Measurements from ENCODE around the gene FOXRED2. TPM values are rescaled to one million over a fixed set of nuclear protein-coding genes. Genes with fewer than 3 reads are reported as not detected.
A peak's percentile ranks its signal among the peaks of the same experiment; 100 is the strongest.

FOXRED2 gene
- total and polyA plus RNA-seq, 2 of the 4 experiments (the other 2 are of a cell fraction): 1.6 to 4.0 TPM

GRCh38 chr22:36457688-36458450, 49.0 kb downstream of the FOXRED2 start:
- CTCF ChIA-PET: interaction anchor here (0.6 to 1.0 kb wide), 2 partner anchors 19 to 134 kb away, joined by 3 read pairs; no protein-coding TSS in a partner anchor
- H3K9me1 ChIP-seq (ENCODE audit: insufficient read depth, low read length): peaks cover 13% of the 10 kb centered on the region
- in situ Hi-C loops (cut with MboI; ENCODE audit: low sequenced_read_pairs) (no loop called here), intact Hi-C loops (cut with micrococcal nuclease) (no loop called here), dilution Hi-C loops (cut with HindIII; ENCODE audit: low sequenced_read_pairs, unreplicated experiment) (no loop called here)
- H3K9me3 ChIP-seq (ENCODE audit: control insufficient read depth, insufficient read depth, low read length): no peaks in the 10 kb centered on the region
- peak overlapping the region; percentile 91 for H2BK20ac ChIP-seq (ENCODE audit: low read depth, low read length)
- H3K4ac ChIP-seq (ENCODE audit: low read depth, low read length): peak overlapping the region; percentile 95
- peak overlapping the region; percentile 27; the same call in 1 of the 2 replicates for H3K18ac ChIP-seq (ENCODE audit: low read depth, low read length)
- H4K91ac ChIP-seq (ENCODE audit: insufficient read depth, low read depth, low read length): peak overlapping the region; percentile 96
- no peaks in the 10 kb centered on the region for H4K20me1 ChIP-seq (ENCODE audit: insufficient read depth, low read length)
- WGBS, 2 experiments (ENCODE audit: extremely low coverage in 2 of 2, insufficient read length in 1 of 2): 64% methylated on average over 3 of the region's 14 CpGs; no CpG with 5 or more reads in 1 of the 2 experiments
- peaks cover 0 to 33% of the 10 kb centered on the region in 2 experiments; a peak in 2 of 4 replicates for H3K79me1 ChIP-seq (ENCODE audit: low read depth in 1 of 2, low read length in 2 of 2)
- H3K56ac ChIP-seq (ENCODE audit: extremely low read depth, insufficient read depth, low read length): 0 out of 2 replicates have a peak overlapping the region, but pooled peaks have one; percentile 10
- peak overlapping the region; percentile 69 for H2BK5ac ChIP-seq (ENCODE audit: low read depth, low read length, poor library complexity, severe bottlenecking)
- H3K23ac ChIP-seq (ENCODE audit: low read depth, low read length): peak overlapping the region; percentile 80
- H3K9ac ChIP-seq (ENCODE audit: low read depth, low read length): no peak overlapping the region
- ATAC-seq (ENCODE audit: low read depth): 0 out of 2 replicates have a peak, but pooled peaks have one; percentile 6
- no peaks in the 10 kb centered on the region for H3K36me3 ChIP-seq (ENCODE audit: control insufficient read depth, insufficient read depth, low read length)
- H3K27me3 ChIP-seq (ENCODE audit: control insufficient read depth, insufficient read depth, low read length): no peaks in the 10 kb centered on the region
- DNase-seq: no peak
- H2AFZ ChIP-seq (replicated peaks; ENCODE audit: low read length, poor library complexity): peak overlapping the region; percentile 74
- POLR2A ChIA-PET (ENCODE audit: unreplicated experiment): interaction anchor here (0.6 kb wide), 1 partner anchor 66 kb away, joined by 5 read pairs; no protein-coding TSS in a partner anchor
- H2BK120ac ChIP-seq (ENCODE audit: low read depth, low read length): peak overlapping the region; percentile 75
- H3K27ac ChIP-seq (ENCODE audit: insufficient read depth, low read length): peak overlapping the region; percentile 9
- peak overlapping the region; percentile 86 for H2AK9ac ChIP-seq (replicated peaks; ENCODE audit: low read depth, low read length, poor library complexity)
- H3K14ac ChIP-seq (replicated peaks; ENCODE audit: low read depth, low read length): peak overlapping the region; percentile 91
- H2AK5ac ChIP-seq (ENCODE audit: low read depth, low read length): peak overlapping the region; percentile 95
- no peak overlapping the region for H3K4me3 ChIP-seq (ENCODE audit: insufficient read depth, low read depth, low read length)
- peak overlapping the region; percentile 80 for H4K5ac ChIP-seq (ENCODE audit: low read depth, low read length)
- TF ChIP-seq, protein P1, sequence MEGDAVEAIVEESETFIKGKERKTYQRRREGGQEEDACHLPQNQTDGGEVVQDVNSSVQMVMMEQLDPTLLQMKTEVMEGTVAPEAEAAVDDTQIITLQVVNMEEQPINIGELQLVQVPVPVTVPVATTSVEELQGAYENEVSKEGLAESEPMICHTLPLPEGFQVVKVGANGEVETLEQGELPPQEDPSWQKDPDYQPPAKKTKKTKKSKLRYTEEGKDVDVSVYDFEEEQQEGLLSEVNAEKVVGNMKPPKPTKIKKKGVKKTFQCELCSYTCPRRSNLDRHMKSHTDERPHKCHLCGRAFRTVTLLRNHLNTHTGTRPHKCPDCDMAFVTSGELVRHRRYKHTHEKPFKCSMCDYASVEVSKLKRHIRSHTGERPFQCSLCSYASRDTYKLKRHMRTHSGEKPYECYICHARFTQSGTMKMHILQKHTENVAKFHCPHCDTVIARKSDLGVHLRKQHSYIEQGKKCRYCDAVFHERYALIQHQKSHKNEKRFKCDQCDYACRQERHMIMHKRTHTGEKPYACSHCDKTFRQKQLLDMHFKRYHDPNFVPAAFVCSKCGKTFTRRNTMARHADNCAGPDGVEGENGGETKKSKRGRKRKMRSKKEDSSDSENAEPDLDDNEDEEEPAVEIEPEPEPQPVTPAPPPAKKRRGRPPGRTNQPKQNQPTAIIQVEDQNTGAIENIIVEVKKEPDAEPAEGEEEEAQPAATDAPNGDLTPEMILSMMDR (conservative IDR thresholded peaks at IDR 0.05; ENCODE audit: low read depth, low read length): no peak
- no peak for TF ChIP-seq POLR2A (IDR thresholded peaks at IDR 0.05; ENCODE audit: low read depth, low read length)
- TF ChIP-seq RCOR1 (IDR thresholded peaks at IDR 0.05; ENCODE audit: insufficient replicate concordance, low read length): no peak
- TF ChIP-seq RFX5 (IDR thresholded peaks at IDR 0.05; ENCODE audit: low read depth, low read length): no peak
- TF ChIP-seq SMC3 (IDR thresholded peaks at IDR 0.05; ENCODE audit: low read depth, low read length): no peak
- TF ChIP-seq, protein P2, sequence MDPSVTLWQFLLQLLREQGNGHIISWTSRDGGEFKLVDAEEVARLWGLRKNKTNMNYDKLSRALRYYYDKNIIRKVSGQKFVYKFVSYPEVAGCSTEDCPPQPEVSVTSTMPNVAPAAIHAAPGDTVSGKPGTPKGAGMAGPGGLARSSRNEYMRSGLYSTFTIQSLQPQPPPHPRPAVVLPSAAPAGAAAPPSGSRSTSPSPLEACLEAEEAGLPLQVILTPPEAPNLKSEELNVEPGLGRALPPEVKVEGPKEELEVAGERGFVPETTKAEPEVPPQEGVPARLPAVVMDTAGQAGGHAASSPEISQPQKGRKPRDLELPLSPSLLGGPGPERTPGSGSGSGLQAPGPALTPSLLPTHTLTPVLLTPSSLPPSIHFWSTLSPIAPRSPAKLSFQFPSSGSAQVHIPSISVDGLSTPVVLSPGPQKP (IDR thresholded peaks at IDR 0.05; ENCODE audit: borderline replicate concordance, low read depth, low read length): no peak
- TF ChIP-seq CHD1 (IDR thresholded peaks at IDR 0.05; ENCODE audit: low read depth, low read length): no peak
- no peak for TF ChIP-seq MXI1 (IDR thresholded peaks at IDR 0.05; ENCODE audit: borderline replicate concordance, low read depth, low read length)
- TF ChIP-seq MAZ (IDR thresholded peaks at IDR 0.05; ENCODE audit: borderline replicate concordance, low read depth, low read length): no peak
- TF ChIP-seq BHLHE40 (IDR thresholded peaks at IDR 0.05; ENCODE audit: low read depth, low read length): no peak
- TF ChIP-seq FOS (IDR thresholded peaks at IDR 0.05; ENCODE audit: low read depth, low read length): no peak
- TF ChIP-seq MAFK (IDR thresholded peaks at IDR 0.05; ENCODE audit: low read depth, low read length): no peak
- no peak for TF ChIP-seq NFE2L2 (IDR thresholded peaks at IDR 0.05; ENCODE audit: low read depth, low read length)
- no peak for TF ChIP-seq CEBPB (IDR thresholded peaks at IDR 0.05; ENCODE audit: low read depth, low read length)
- no TSS peak for BruUV-seq (replicated peaks)
- no peak overlapping the region for H3K4me2 ChIP-seq (ENCODE audit: low read depth, low read length)
- peaks cover 22% of the 10 kb centered on the region for H3K4me1 ChIP-seq (ENCODE audit: control insufficient read depth, insufficient read depth, low read length)
- H2BK15ac ChIP-seq (ENCODE audit: low read depth, low read length): peak overlapping the region; percentile 99
- peak overlapping the region; percentile 82 to 93 for H4K8ac ChIP-seq (ENCODE audit: low read depth in 2 of 2, low read length in 2 of 2)
